ENCODE data around the gene HOXB7. TPM values are rescaled to one million over a fixed set of nuclear protein-coding genes. Genes with fewer than 3 reads are reported as not detected.

HOXB7 gene
- total and polyA plus RNA-seq, 8 donors: 2.4 to 10.5 (median 6.4) TPM

DNA sequence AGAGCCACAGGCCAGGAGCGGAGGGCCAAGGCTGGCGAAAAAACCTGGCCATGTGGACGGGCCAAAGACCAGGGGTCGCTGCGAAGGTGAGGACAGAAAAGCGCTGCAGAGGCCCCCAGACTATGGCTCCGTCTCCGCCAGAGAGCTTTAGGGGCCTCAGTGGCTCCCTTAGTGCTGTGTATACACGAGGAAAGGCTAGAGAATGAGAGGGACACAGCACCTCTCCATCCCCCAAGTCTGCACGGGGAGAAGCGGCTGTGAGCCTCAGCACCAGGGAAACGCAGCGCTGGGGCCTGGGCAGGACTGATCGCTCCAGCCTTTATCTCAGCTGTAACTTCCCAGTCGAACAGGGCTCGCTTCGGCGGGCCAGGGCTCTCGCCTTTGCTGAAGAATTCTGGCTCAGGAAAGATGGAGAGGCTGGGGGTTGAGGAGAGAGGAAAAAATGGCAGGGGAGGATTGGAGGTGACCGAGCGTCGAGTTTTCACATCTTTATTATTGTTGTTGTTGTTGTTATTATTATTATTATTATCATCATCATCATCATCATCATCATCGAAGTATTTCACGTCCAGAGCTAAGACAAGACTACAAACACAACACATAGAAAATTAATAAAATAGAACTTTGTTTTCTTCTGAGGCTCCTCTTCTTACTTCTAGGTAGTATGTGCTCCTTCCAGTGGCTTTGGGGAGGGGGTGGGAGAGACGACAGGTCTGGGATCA, 15.4 kb downstream of the HOXB7 start:
- intact Hi-C loops (cut with DNase I): loop anchor here in 1 of 2 donors (10.0 kb wide), 1 partner anchor 251 kb away; no protein-coding TSS in a partner anchor
- Histone ChIP-seq H3K4me3 (peak overlapping the region in 1 of 2 donors; percentile 44), H3K27ac (peak overlapping the region in 1 of 2 donors; percentile 90), H3K36me3 (no peaks in the 10 kb centered on the region), H3K4me1 (peaks cover 12 to 36% of the 10 kb centered on the region in 2 donors), H3K9me3 (no peaks in the 10 kb centered on the region), H3K27me3 (peaks cover 68 to 100% of the 10 kb centered on the region in 2 donors)
- TF ChIP-seq, protein P1, sequence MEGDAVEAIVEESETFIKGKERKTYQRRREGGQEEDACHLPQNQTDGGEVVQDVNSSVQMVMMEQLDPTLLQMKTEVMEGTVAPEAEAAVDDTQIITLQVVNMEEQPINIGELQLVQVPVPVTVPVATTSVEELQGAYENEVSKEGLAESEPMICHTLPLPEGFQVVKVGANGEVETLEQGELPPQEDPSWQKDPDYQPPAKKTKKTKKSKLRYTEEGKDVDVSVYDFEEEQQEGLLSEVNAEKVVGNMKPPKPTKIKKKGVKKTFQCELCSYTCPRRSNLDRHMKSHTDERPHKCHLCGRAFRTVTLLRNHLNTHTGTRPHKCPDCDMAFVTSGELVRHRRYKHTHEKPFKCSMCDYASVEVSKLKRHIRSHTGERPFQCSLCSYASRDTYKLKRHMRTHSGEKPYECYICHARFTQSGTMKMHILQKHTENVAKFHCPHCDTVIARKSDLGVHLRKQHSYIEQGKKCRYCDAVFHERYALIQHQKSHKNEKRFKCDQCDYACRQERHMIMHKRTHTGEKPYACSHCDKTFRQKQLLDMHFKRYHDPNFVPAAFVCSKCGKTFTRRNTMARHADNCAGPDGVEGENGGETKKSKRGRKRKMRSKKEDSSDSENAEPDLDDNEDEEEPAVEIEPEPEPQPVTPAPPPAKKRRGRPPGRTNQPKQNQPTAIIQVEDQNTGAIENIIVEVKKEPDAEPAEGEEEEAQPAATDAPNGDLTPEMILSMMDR (IDR thresholded peaks at IDR 0.05): no peak
- no peak for ATAC-seq
- DNase-seq: no peak

DNA sequence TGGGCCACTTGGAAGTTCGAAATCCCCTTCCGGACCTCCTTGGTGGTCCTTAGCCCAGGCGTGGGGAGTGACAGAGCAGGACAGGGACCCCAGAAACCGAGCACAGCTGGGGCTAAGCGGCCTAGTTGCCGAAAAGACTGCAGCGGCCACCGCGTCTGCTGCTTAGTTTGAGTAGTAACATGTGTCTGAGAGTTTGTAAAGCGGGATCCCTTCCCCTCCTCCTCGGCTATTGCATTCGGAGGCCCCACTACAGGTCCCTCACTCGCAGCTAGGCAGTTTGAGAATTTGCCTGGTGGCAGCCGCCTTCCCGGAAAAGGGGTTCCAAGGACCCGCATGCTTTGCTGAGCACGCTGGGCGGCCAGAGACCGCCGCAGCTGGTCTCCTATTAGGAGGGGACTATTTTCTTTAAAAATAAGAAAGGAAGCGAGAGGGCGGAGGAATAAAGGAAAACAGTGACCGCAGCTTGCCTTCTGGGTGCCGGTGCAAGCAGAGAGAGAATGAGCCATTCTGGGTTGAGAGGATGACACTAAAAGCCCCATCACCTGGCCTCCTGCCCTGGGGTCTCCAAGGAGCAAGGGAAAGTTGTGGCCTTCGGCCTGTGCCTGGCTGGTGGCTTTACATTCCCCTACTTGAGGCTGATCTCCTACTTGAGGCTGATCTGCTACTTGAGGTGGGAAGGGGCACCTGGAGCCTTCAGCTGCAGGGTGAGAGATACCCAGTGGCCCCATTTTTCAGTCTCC, 16.1 kb downstream of the HOXB7 start:
- TF ChIP-seq, protein P1 (IDR thresholded peaks at IDR 0.05): no peak
- H3K4me1 ChIP-seq: peaks cover 12 to 36% of the 10 kb centered on the region in 2 donors
- H3K4me3 ChIP-seq: no peak overlapping the region
- intact Hi-C loops (cut with DNase I): loop anchor here in 1 of 2 donors (5.0 to 10.0 kb wide), 2 partner anchors 102 to 250 kb away; no protein-coding TSS in a partner anchor
- peak overlapping the region; percentile 42 to 90 for H3K27ac ChIP-seq
- peaks cover 66 to 100% of the 10 kb centered on the region in 2 donors for H3K27me3 ChIP-seq
- ATAC-seq (no peak), DNase-seq (peak in 1 of 4 donors; percentile 59)
- no peaks in the 10 kb centered on the region for H3K9me3 ChIP-seq
- H3K36me3 ChIP-seq: no peaks in the 10 kb centered on the region

DNA sequence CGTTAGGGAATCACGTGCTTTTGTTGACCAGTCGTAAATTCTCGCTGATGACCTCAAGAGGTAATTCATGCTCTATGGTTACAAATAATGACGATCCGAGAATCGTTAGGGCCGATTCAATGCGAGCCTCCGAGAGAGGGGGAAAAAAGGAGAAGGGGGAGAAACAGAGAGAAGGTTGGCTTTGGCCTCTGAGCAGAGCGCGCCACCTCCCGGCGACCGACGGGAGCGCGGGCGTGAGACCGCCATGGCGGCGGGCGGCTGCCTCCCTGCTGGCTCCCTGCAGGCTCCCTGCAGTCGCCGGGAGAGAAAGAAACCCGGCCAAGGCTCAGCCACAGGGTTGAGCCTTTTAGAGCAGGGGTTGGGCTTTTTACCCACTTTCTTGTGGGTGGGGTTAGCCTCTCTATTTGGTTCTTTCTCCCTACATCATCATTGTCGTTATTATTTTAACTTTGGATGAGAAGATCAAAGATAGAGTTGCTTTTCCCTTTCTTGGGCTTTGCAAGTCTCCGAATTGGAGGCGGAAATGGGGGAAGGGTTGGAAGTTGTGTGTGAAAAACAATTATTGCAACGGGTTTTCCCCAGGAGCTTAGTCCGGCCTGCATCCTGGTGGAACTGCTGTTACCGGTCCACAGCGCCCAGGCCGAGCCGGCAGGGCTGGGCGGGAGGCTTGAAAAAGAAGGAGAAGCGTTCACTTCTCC, 16.8 kb downstream of the HOXB7 start:
- Histone ChIP-seq H3K4me3 (no peak overlapping the region), H3K36me3 (no peaks in the 10 kb centered on the region), H3K4me1 (peaks cover 12 to 36% of the 10 kb centered on the region in 2 donors), H3K27me3 (peaks cover 62 to 100% of the 10 kb centered on the region in 2 donors), H3K9me3 (no peaks in the 10 kb centered on the region), H3K27ac (peak overlapping the region; percentile 42 to 90)
- DNase-seq (peak; percentile 72 to 97 (median 92)), ATAC-seq (peak; percentile 77)
- intact Hi-C loops (cut with DNase I): loop anchor here in 1 of 2 donors (5.0 to 10.0 kb wide), 2 partner anchors 102 to 249 kb away; no protein-coding TSS in a partner anchor
- TF ChIP-seq, protein P1 (IDR thresholded peaks at IDR 0.05): peak; percentile 84 to 92

DNA sequence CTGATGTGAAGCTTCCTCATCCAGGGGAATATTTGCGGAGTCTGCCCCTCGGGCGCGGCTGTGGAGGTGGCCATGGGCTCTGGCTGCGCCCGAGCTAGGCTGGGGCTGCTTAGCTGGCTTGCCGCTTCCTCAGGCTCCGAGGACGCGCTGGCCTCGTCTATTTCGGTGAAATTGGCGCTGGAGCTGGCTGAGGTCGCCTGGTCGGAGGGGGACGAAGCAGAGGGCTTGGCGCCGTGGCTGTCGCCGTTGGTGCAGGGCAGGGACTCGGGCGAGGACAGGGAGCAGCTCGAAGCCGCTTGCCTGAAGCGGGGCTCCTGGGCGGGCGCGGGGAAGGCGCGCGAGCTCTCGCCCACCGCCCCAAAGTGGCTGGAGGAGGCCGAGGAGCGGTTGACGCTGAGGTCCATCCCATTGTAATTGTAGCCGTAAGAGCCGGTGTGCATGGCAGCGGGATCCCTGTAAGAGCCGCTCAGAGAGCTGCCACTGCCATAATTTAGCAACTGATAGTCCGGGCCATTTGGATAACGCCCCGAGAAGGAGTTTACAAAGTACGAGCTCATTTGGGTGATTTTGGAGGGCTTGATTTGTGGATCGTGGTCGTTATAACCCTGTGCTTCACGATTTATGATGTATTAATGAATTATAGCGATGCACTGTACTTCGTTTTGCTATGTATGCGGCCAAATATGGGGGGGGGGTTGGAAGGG, 17.5 kb downstream of the HOXB7 start, which contains the start of gene HOXB5:
TSS of gene HOXB5 (minus strand) at position 654 of the 704 bp plus-strand sequence. CDS start at position 557, 97 bp downstream.
- Histone ChIP-seq H3K27me3 (peaks cover 70 to 100% of the 10 kb centered on the region in 2 donors), H3K4me1 (peaks cover 12 to 35% of the 10 kb centered on the region in 2 donors), H3K27ac (peak within 1 kb of the TSS; percentile 76 to 90), H3K4me3 (peak within 1 kb of the TSS; percentile 25 to 32), H3K9me3 (no peaks in the 10 kb centered on the region), H3K36me3 (no peaks in the 10 kb centered on the region)
- intact Hi-C loops (cut with DNase I): loop anchor here in 1 of 2 donors (5.0 to 10.0 kb wide), 2 partner anchors 101 to 248 kb away; no protein-coding TSS in a partner anchor
- TF ChIP-seq, protein P1 (IDR thresholded peaks at IDR 0.05): no peak
- peak; percentile 4 for ATAC-seq
- DNase-seq: no peak
